HL-60 (cell line): ENCODE data around the gene CDYL2.

Experiments used
- GABPA ChIP-seq: IDR thresholded peaks from 2 replicates; pipeline ENCODE4 v1.6.1; 2012; ENCODE audit warnings: low read depth
- POLR2AphosphoS5 ChIP-seq: IDR thresholded peaks from 2 replicates; pipeline ENCODE4 v1.6.1; 2012; ENCODE audit warnings: low read depth
- SPI1 ChIP-seq: IDR thresholded peaks from 2 replicates; pipeline ENCODE4 v1.6.1; 2012; ENCODE audit warnings: low read depth, mild to moderate bottlenecking, borderline replicate concordance
- TF ChIP-seq, protein P1 (sequence below): IDR thresholded peaks from one replicate; pipeline ENCODE4 v1.5.1; 2011; ENCODE audit warnings: low read length, control low read depth, inconsistent platforms; ENCODE audit not compliant: insufficient read depth

DNA sequence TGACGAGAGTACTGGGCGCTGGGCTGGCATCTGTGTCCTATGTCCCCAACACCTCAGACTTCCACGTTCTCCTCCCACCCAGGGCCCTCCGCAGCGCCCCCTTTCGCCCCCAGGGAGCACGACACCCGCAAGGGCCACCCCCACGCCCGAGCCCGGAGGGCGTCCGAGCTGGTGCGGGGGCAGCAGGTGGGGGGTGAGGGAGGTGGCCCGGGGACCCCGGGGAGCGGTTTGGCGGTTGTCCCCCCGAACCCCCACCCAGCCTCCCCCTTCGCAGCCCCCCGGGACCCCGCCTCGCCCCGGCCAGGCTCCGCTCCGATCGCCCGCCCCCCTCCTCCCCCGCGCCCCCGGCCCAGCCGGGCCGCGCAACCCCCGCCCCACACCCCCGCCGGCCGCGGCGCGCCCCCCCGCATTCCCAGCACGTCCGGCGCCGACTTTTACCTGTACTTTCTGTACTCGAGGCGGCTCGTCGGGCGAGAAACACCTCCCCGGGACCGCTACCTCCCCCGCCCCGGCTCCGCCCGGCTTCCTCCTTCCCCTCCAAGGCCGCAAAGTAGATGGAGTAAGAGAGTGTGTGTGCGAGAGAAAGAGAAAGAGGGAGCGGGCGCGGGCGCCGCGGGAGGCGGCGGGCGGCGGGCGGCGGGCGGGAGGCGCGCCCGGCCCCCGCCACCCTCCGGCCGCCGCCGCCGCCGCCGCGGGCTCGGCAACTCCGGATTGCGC, 901 bp downstream of the CDYL2 start:
- TF ChIP-seq POLR2AphosphoS5, result no peak
- TF ChIP-seq, protein P1, sequence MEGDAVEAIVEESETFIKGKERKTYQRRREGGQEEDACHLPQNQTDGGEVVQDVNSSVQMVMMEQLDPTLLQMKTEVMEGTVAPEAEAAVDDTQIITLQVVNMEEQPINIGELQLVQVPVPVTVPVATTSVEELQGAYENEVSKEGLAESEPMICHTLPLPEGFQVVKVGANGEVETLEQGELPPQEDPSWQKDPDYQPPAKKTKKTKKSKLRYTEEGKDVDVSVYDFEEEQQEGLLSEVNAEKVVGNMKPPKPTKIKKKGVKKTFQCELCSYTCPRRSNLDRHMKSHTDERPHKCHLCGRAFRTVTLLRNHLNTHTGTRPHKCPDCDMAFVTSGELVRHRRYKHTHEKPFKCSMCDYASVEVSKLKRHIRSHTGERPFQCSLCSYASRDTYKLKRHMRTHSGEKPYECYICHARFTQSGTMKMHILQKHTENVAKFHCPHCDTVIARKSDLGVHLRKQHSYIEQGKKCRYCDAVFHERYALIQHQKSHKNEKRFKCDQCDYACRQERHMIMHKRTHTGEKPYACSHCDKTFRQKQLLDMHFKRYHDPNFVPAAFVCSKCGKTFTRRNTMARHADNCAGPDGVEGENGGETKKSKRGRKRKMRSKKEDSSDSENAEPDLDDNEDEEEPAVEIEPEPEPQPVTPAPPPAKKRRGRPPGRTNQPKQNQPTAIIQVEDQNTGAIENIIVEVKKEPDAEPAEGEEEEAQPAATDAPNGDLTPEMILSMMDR, result no peak
- no peak for TF ChIP-seq GABPA
- no peak for TF ChIP-seq SPI1
